Pancreas (tissue), 10 donors: Measurements from ENCODE around the gene SYNJ2. TPM values are rescaled to one million over a fixed set of nuclear protein-coding genes. Genes with fewer than 3 reads are reported as not detected.
"Not testable (repeated sequence)": the region's sequence is repeated elsewhere in the genome, so short reads cannot be mapped to it uniquely, and the experiment has no call there.

Experiments
- ATAC-seq, 4 donors: fragments of 200-7000 bp; cut with Tn5 transposase; one replicate each; pipeline versions ENCODE4 v1.8.0 to v1.9.1; 2020; ENCODE audit warnings: mild to moderate bottlenecking in 4 of 4, moderate library complexity in 4 of 4
- DNase-seq, 6 donors: peaks; one replicate each; pipeline ENCODE4 v3.0.0-alpha.2; 2020
- FAIRE-seq: peaks from 2 replicates; lab custom pipeline; 2012; peaks lifted over from hg19 to GRCh38; lab: Jason Lieb, UNC
- H3K27ac ChIP-seq, 4 donors: fragments of 200-600 bp; sonication (generic); 1 replicate in 3 of 4; 2 replicates in 1 of 4; pipeline versions ENCODE4 v1.5.0 to v1.8.0; 2020
- H3K27me3 ChIP-seq, 4 donors: fragments of 200-600 bp; one replicate each; pipeline ENCODE4 v1.8.0; 2021
- H3K36me3 ChIP-seq, 3 donors: fragments of 200-600 bp; sonication (generic) in 1 of 3; one replicate each; pipeline versions ENCODE4 v1.5.0 to v1.8.0; 2020 to 2021
- H3K4me1 ChIP-seq, 3 donors: fragments of 200-600 bp; one replicate each; pipeline ENCODE4 v1.8.0; 2021
- H3K4me3 ChIP-seq, 4 donors: fragments of 200-600 bp; sonication (generic) in 2 of 4; one replicate each; pipeline versions ENCODE4 v1.5.0 to v1.8.0; 2020 to 2021
- H3K9me3 ChIP-seq, 4 donors: fragments of 200-600 bp; one replicate each; pipeline ENCODE4 v1.8.0; 2021
- WGBS, 2 donors: extraction: QIAGEN DNeasy Blood & Tissue Kit; methylation state at CpG; one replicate each; pipeline ENCODE4 v1.1.7; 2013; 5-methylcytosine and 5-hydroxymethylcytosine counted together
- intact Hi-C, 3 donors: fragments of 100-400 bp; cut with DNase I; formaldehyde crosslinking; loops; one replicate each; pipeline versions ENCODE4 v1.11.1 to v1.14.2; 2022
- polyA plus RNA-seq, 2 donors: library from polyadenylated mRNA; stranded (reverse); fragments of 200-250 nt; gene quantifications; one replicate each; pipeline ENCODE4 v1.2.3, GENCODE V29; 2013
- total RNA-seq, 6 donors: library from RNA; stranded (reverse); fragmentation: NEBNext Ultra II Directional in 4 of 6; extraction: Animal tissue kit (Norgen Biotek cat#: 25700) in 4 of 6; gene quantifications; one replicate each; pipeline versions ENCODE4 v1.2.1 to v1.2.4, GENCODE V29; 2021 to 2023
- TF ChIP-seq, protein P1 (sequence below), 4 donors: fragments of 200-600 bp; sonication (generic) in 3 of 4; IDR thresholded peaks; one replicate each; pipeline versions ENCODE4 v1.5.0 to v1.8.0; 2021; ENCODE audit warnings: antibody characterized with exemption in 4 of 4
- donor health status: healthy with polysubstance abuse.
- donor health status: DM: no; HTN: no; CAD: no; lungs with moderate emphysema.
- donor health status: DM: no; HTN: no; CAD: no.
- donor health status: control.
- donor health status: control.
- donor health status: Bipolar disorder and iron deficiency.
- donor health status: DM: yes; HTN: yes; CAD: no.
- donor health status: DM: no; HTN: no; CAD: no.
- donor health status: DM: no; HTN: no; CAD: no.
- donor health status: DM: yes; HTN: yes; CAD: no.

The SYNJ2 gene
- total and polyA plus RNA-seq, 8 donors: 7.9 to 17.1 (median 9.9) TPM

- Histone ChIP-seq H3K4me1 (peaks cover 0 to 5% (median 0%) of the 10 kb centered on the region in 3 donors), H3K27ac (no peak overlapping the region), H3K27me3 (no peaks in the 10 kb centered on the region), H3K36me3 (no peaks in the 10 kb centered on the region), H3K4me3 (no peak overlapping the region), H3K9me3 (no peaks in the 10 kb centered on the region)
- 77 to 78% methylated on average over 8 of the region's 8 CpGs for WGBS, 2 donors
- TF ChIP-seq, protein P1, sequence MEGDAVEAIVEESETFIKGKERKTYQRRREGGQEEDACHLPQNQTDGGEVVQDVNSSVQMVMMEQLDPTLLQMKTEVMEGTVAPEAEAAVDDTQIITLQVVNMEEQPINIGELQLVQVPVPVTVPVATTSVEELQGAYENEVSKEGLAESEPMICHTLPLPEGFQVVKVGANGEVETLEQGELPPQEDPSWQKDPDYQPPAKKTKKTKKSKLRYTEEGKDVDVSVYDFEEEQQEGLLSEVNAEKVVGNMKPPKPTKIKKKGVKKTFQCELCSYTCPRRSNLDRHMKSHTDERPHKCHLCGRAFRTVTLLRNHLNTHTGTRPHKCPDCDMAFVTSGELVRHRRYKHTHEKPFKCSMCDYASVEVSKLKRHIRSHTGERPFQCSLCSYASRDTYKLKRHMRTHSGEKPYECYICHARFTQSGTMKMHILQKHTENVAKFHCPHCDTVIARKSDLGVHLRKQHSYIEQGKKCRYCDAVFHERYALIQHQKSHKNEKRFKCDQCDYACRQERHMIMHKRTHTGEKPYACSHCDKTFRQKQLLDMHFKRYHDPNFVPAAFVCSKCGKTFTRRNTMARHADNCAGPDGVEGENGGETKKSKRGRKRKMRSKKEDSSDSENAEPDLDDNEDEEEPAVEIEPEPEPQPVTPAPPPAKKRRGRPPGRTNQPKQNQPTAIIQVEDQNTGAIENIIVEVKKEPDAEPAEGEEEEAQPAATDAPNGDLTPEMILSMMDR (IDR thresholded peaks at IDR 0.05): no peak
- FAIRE-seq (no peak), ATAC-seq (no peak), DNase-seq (no peak)
- intact Hi-C loops: no loop called here
These were observed 14.2 kb upstream of the SYNJ2 start for GRCh38 chr6:157967486-157967885.

GRCh38 chr6:157972177-157972576 lies 9.5 kb upstream of the SYNJ2 start:
- ATAC-seq, DNase-seq, H3K36me3 ChIP-seq, H3K27me3 ChIP-seq, H3K4me1 ChIP-seq, FAIRE-seq, H3K9me3 ChIP-seq, H3K27ac ChIP-seq, H3K4me3 ChIP-seq: not testable (repeated sequence)
- intact Hi-C loops: loop anchor here in 1 of 3 donors (10.0 kb wide), 1 partner anchor 103 kb away; no protein-coding TSS in a partner anchor
- WGBS, 2 donors: 81 to 82% methylated on average over 3 of the region's 3 CpGs

GRCh38 chr6:157974341-157974894 lies 7.2 kb upstream of the SYNJ2 start:
- no peak for DNase-seq
- Histone ChIP-seq H3K27ac (no peak overlapping the region), H3K27me3 (no peaks in the 10 kb centered on the region), H3K4me1 (no peaks in the 10 kb centered on the region), H3K9me3 (no peaks in the 10 kb centered on the region), H3K36me3 (no peaks in the 10 kb centered on the region), H3K4me3 (no peak overlapping the region)
- TF ChIP-seq, protein P1 (IDR thresholded peaks at IDR 0.05): no peak
- ATAC-seq: no peak
- FAIRE-seq: no peak
- intact Hi-C loops: loop anchor here in 1 of 3 donors (10.0 kb wide), 1 partner anchor 100 kb away; no protein-coding TSS in a partner anchor
- 77 to 80% methylated on average over 9 of the region's 9 CpGs for WGBS, 2 donors

- H3K27ac ChIP-seq: no peak overlapping the region
- WGBS, 2 donors: 38 to 44% methylated on average over 3 of the region's 3 CpGs
- H3K9me3 ChIP-seq: no peaks in the 10 kb centered on the region
- intact Hi-C loops: loop anchor here in 1 of 3 donors (10.0 kb wide), 1 partner anchor 100 kb away; no protein-coding TSS in a partner anchor
- DNase-seq (no peak), ATAC-seq (peak in 1 of 4 donors; percentile 18), FAIRE-seq (no peak)
- no peaks in the 10 kb centered on the region for H3K36me3 ChIP-seq
- H3K4me1 ChIP-seq: no peaks in the 10 kb centered on the region
- TF ChIP-seq, protein P1 (IDR thresholded peaks at IDR 0.05): no peak
- no peak overlapping the region for H3K4me3 ChIP-seq
- no peaks in the 10 kb centered on the region for H3K27me3 ChIP-seq
These were observed 6.7 kb upstream of the SYNJ2 start for GRCh38 chr6:157974967-157975366.

- Histone ChIP-seq H3K36me3 (no peaks in the 10 kb centered on the region), H3K4me3 (no peak overlapping the region), H3K4me1 (no peaks in the 10 kb centered on the region), H3K27ac (no peak overlapping the region), H3K9me3 (no peaks in the 10 kb centered on the region), H3K27me3 (no peaks in the 10 kb centered on the region)
- 93 to 98% methylated on average over 2 of the region's 2 CpGs for WGBS, 2 donors
- FAIRE-seq: no peak
- no peak for DNase-seq
- TF ChIP-seq, protein P1 (IDR thresholded peaks at IDR 0.05): no peak
- intact Hi-C loops: loop anchor here in 1 of 3 donors (10.0 kb wide), 1 partner anchor 99 kb away; no protein-coding TSS in a partner anchor
- no peak for ATAC-seq
These were observed 6.2 kb upstream of the SYNJ2 start for GRCh38 chr6:157975456-157975855.
